ENCODE results near the gene ASCC3.

Gene ASCC3

DNA sequence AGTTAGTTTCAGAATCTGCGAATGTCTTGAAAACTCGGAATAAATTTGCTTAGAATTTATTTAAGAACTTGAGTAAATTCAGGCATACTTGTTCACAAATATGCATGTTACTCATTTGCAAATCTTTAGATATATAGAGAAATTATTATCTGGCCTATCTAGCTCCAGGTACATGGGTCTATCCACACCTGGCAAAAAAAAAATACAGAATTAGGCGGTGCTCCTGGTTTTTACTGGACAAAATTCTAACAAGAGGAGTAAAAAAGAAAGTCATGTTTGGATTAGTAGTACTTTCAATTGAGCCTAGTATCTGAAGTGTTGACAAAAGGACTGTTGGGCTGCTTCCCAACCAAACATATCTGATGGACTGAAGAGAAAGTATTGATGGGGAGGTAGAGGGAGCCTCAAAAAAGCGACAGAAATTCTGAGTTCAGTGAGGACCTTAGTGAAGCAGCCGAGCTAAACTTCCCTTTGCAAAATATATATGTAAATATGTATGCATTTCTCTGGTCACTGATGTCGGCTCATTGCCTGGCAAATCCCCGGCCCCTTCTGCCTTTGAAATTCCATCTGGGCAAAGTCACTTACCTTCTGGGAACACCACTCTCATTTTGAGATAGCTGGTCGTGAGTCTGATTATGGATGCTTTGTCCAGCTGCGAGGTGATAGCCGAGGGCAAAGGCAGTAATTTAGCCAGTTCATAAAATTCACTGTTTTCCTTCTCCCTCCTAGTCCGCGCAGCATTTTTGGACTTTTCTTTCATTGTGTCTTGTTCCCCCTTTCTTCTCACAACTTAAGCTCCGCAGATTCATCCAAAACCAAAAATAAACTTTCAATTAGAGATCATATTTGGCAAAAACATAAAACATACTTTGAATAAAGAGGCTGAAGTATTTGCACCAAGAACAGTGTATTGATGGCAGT, 418.2 kb downstream of the ASCC3 start:
- no peak for DNase-seq

GRCh38 chr6:100461917-100462705, 419.0 kb downstream of the ASCC3 start:
- no peak for DNase-seq

GRCh38 chr6:100461278-100461916, 419.7 kb downstream of the ASCC3 start:
- no peak for DNase-seq

GRCh38 chr6:100460650-100461204, 420.4 kb downstream of the ASCC3 start:
- no peak for DNase-seq

DNA sequence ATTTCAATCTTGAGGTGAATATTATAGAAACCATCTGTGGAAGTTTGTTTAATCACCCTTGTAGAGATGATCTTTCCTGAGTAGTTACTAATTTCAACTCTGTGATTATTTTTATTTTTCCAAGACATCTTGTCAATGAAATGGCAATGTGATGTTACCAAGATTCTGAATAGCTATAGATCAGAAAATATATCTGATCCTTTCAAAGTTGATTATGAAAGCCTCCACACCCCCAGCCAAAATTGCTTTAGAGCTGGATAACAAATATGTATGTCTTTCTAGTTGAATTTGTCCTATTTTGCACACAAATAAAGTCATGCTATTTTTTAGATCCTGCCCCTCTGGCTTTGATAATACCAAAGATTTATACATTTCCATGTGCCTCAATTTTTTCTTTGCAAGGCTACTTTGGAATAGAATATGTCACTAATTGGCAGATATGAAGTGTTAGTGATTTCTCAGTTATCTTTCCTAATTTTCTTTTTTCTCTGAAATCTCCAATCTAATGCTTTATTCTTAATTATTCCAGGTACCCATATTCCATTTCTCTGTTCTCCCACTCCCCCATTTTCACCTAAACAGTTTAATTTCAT, 421.4 kb downstream of the ASCC3 start:
- no peak for DNase-seq

DNA sequence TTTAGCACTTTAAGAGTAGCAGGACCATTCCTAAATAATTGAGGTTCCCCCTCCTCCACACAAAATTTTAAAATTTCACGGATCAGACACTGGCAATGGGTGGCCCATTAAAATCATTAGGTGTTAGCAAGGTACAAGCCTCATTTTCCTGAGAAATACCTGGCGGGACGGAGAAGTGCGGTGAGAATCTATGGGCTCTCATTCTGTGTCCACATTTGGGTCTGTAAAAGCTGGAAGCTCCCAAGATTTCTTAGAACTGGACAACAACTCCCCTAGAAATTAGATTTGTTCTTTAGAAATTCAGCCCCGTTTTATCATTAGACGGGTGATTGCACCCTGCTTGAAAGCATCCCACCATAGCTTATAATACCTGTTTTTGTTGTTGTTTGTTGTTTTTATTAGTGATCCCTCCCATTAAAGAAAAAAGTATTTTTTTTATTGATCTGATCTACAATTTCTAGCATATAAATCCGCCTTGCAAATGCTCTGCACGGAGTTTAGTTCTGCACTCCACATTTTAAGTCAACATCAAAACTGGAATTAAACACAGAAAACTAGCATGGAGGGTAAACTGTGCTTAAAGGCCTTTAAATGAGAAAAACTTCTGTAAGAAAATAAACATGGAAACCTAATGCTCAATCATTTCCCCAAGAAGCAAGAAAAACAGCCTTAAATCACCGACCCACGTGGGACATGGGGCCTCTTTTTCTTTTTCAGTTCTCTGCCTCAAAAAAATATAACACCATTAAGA, 422.1 kb downstream of the ASCC3 start:
- DNase-seq: no peak
